Inferior parietal cortex (tissue), 1 donor: Measurements from ENCODE around the gene LRBA.
"Not testable (repeated sequence)": the region's sequence is repeated elsewhere in the genome, so short reads cannot be mapped to it uniquely, and the experiment has no call there.

ENCODE experiments used
- DNase-seq: peaks from one replicate; pipeline ENCODE4 v3.0.0-alpha.2; 2016; ENCODE audit errors: extremely low spot score

LRBA gene

GRCh38 chr4:150974750-150975149 is 40.3 kb downstream of the LRBA start:
- DNase-seq: no peak

- no peak for DNase-seq
These were observed 40.8 kb downstream of the LRBA start for GRCh38 chr4:150974252-150974640.

GRCh38 chr4:150973626-150974251 is 41.3 kb downstream of the LRBA start:
- no peak for DNase-seq

- DNase-seq: no peak
These were observed 42.5 kb downstream of the LRBA start for GRCh38 chr4:150972592-150972991.

GRCh38 chr4:150971901-150972300 is 43.2 kb downstream of the LRBA start:
- DNase-seq: no peak

GRCh38 chr4:150970685-150971151 is 44.4 kb downstream of the LRBA start:
- DNase-seq: no peak

GRCh38 chr4:150964754-150965153 is 50.3 kb downstream of the LRBA start:
- no peak for DNase-seq

GRCh38 chr4:150963602-150964345 is 51.3 kb downstream of the LRBA start:
- not testable (repeated sequence) for DNase-seq

GRCh38 chr4:150962245-150962644 is 52.8 kb downstream of the LRBA start:
- DNase-seq: no peak

- no peak for DNase-seq
These were observed 53.5 kb downstream of the LRBA start for GRCh38 chr4:150961566-150961965.

GRCh38 chr4:150960818-150961217 is 54.3 kb downstream of the LRBA start:
- DNase-seq: no peak

- no peak for DNase-seq
These were observed 55.0 kb downstream of the LRBA start for GRCh38 chr4:150960079-150960478.

GRCh38 chr4:150957981-150958380 is 57.1 kb downstream of the LRBA start:
- DNase-seq: not testable (repeated sequence)

GRCh38 chr4:150957095-150957494 is 58.0 kb downstream of the LRBA start:
- not testable (repeated sequence) for DNase-seq

GRCh38 chr4:150953916-150954315 is 61.2 kb downstream of the LRBA start:
- DNase-seq: not testable (repeated sequence)

GRCh38 chr4:150952167-150952845 is 62.8 kb downstream of the LRBA start:
- DNase-seq: no peak

GRCh38 chr4:150950657-150951288 is 64.3 kb downstream of the LRBA start:
- no peak for DNase-seq

GRCh38 chr4:150949943-150950342 is 65.1 kb downstream of the LRBA start:
- DNase-seq: no peak

GRCh38 chr4:150949342-150949741 is 65.7 kb downstream of the LRBA start:
- no peak for DNase-seq

GRCh38 chr4:150948710-150949109 is 66.4 kb downstream of the LRBA start:
- no peak for DNase-seq

GRCh38 chr4:150948074-150948473 is 67.0 kb downstream of the LRBA start:
- no peak for DNase-seq

- no peak for DNase-seq
These were observed 70.4 kb downstream of the LRBA start for GRCh38 chr4:150944660-150945059.
